Neuron (in vitro differentiated cells): ENCODE results near the gene MICAL2.

Experiments used
- H2AFZ ChIP-seq: one replicate; pipeline ENCODE4 v1.6.1; 2013; ENCODE audit warnings: low read depth, mild to moderate bottlenecking, inconsistent platforms, low read length, moderate library complexity
- H3K27me3 ChIP-seq: one replicate; pipeline ENCODE4 v1.6.1; 2013; ENCODE audit warnings: low read length; ENCODE audit not compliant: insufficient read depth
- H3K36me3 ChIP-seq: one replicate; pipeline ENCODE4 v1.6.1; 2013; ENCODE audit warnings: low read length; ENCODE audit not compliant: insufficient read depth
- H3K4me1 ChIP-seq: one replicate; pipeline ENCODE4 v1.6.1; 2013; ENCODE audit warnings: low read length; ENCODE audit not compliant: insufficient read depth
- H3K4me3 ChIP-seq: 2 replicates; pipeline ENCODE4 v1.5.1; 2013; ENCODE audit warnings: mild to moderate bottlenecking, low read length, moderate library complexity
- H3K9me3 ChIP-seq: one replicate; pipeline ENCODE4 v1.6.1; 2013; ENCODE audit warnings: low read length

MICAL2 gene

DNA sequence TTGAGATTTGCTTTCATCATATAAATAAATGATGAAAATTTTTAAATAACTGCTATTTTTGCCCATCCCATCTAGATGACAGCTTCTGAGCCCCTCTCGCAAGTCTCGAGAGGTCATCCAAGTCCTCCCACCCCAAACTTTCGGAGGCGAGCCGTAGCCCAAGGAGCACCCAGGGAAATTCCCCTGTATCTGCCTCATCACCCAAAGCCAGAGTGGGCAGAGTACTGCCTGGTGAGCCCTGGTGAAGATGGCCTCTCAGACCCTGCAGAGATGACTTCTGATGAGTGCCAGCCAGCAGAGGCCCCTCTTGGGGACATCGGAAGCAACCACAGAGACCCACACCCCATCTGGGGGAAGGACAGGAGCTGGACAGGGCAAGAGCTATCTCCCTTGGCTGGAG is 183.1 kb downstream of the MICAL2 start:
- Histone ChIP-seq H2AFZ (no peak overlapping the region), H3K9me3 (no peaks in the 10 kb centered on the region), H3K27me3 (no peaks in the 10 kb centered on the region), H3K36me3 (no peaks in the 10 kb centered on the region), H3K4me3 (no peak overlapping the region), H3K4me1 (no peaks in the 10 kb centered on the region)

DNA sequence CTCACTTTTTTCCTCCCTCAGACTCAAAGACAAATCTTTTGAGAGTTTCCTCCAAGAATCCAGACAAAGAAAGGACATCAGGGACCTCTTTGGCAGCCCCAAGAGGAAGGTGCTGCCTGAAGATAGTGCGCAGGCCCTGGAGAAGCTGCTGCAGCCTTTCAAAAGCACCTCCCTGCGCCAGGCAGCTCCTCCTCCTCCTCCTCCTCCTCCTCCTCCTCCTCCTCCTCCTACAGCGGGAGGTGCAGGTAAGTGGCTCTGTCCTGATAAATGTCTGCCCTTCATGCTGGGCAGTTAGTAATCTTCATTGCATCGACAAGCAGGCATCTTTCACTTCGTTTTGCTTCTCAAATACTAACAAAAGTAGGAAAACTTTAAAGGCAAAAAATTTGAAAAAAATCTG is 184.2 kb downstream of the MICAL2 start:
- Histone ChIP-seq H3K27me3 (no peaks in the 10 kb centered on the region), H3K9me3 (no peaks in the 10 kb centered on the region), H3K4me3 (no peak overlapping the region), H3K36me3 (no peaks in the 10 kb centered on the region), H2AFZ (no peak overlapping the region), H3K4me1 (no peaks in the 10 kb centered on the region)

DNA sequence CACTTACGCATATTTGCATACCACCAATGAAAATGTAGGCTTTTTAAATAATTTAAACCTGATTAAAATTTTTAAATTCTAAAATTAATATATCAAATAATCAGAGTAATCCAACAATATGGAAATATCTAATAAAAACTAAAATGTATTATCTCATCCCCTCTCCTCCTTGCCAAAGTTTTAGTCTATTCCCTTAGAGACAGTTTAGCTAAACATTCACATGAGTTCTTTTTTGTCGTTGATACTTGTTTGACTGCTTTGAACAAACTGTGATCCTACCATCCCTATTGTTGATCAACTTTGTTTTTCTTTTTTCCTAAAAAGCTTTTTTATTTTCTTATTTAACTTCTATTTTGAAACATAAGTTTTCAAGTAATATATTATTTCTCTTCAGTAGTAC is 185.6 kb downstream of the MICAL2 start:
- Histone ChIP-seq H3K9me3 (no peaks in the 10 kb centered on the region), H2AFZ (no peak overlapping the region), H3K27me3 (no peaks in the 10 kb centered on the region), H3K4me3 (no peak overlapping the region), H3K36me3 (no peaks in the 10 kb centered on the region), H3K4me1 (no peaks in the 10 kb centered on the region)

DNA sequence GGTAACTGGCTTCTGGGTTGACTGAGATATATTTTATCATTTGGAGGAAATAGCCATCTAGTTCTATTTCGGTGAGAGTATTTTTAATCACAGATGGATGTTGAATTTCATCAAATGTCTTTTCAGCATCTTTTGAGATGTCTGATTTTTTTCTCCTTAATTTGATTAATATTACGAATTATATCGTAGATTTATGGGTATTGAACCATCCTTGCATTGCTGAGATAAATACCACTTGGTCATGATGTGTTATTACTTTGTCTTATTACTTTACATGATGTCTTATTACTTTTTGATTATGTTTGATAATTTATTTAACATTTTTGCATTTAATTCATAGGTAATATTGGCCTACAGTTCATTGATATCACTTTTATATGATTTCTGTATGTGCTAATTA is 188.2 kb downstream of the MICAL2 start:
- no peaks in the 10 kb centered on the region for H3K9me3 ChIP-seq
- H3K4me1 ChIP-seq = no peaks in the 10 kb centered on the region
- no peaks in the 10 kb centered on the region for H3K27me3 ChIP-seq
- H3K36me3 ChIP-seq = no peaks in the 10 kb centered on the region
- H3K4me3 ChIP-seq = no peak overlapping the region
- H2AFZ ChIP-seq = no peak overlapping the region

DNA sequence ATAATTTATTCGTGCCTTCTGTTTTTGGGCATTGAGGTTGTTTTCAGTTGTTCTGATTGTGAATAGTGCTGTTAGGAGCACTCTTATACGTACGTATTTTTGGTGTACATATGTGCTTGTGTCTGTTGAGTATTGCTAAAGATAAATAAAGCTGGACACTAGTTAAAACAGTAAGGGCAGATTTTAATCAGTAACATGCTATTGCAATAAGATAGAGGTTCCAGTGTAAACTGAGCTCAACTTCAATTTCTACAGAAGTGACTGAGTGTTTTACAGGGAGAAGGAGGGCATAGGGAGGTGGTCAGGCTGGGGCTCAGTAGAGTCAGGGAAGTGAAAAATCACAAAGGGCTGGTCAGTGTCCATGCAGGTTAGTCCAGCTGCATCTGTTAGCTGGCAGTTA is 191.0 kb downstream of the MICAL2 start:
- Histone ChIP-seq H3K9me3 (no peaks in the 10 kb centered on the region), H3K27me3 (no peaks in the 10 kb centered on the region), H3K4me3 (no peak overlapping the region), H3K36me3 (no peaks in the 10 kb centered on the region), H3K4me1 (no peaks in the 10 kb centered on the region), H2AFZ (no peak overlapping the region)

DNA sequence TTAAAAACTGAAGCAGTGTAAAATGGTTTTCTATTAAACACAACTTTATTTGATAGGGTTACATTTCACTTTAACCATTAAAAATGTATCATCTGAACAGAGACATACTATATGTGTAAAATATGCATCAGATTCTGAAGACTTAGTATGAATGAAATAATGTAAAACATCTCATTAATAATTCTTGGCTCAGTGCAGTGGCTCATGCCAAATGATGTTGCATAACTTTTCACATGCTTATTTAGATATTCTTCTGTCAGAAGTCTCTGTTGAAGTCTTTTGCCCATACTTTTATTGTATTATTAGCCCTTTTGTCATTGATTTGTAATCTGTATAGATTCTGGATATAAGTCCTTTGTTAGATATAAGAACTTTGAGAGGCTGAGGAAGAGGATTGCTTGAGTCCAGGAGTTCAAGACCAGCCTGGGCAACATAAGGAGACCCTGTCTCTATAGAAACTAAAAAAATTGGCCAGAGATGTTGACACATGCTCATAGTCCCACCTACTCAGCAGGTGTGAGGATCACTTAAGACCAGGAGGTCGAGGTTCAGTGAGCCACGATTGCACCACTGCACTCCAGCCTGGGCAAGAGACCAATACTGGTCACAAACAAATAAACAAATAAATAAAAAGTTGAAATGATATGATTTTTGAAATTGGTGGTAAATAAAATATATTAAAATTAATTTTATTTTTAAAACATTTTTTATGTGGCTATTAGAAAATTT is 193.2 kb downstream of the MICAL2 start:
- Histone ChIP-seq H2AFZ (no peak overlapping the region), H3K4me1 (no peaks in the 10 kb centered on the region), H3K9me3 (no peaks in the 10 kb centered on the region), H3K36me3 (no peaks in the 10 kb centered on the region), H3K27me3 (no peaks in the 10 kb centered on the region), H3K4me3 (no peak overlapping the region)

DNA sequence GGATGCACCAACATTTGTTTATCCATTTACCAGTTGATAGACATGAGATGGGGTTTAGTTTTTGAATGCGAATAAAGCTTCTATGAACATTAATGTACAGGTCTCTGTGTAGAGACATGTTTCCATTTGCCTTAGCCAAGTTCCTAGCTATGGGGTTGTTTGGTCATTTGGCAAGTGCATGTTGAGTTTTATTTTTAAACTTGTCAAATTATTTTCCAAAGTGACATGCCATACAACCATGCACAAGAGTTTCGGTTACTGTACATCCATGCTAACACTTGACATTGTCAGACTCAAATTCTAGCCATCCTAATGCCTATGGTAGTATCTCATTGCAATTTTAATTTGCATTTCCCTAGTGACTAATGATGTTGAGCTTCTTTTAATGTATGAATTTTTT is 196.4 kb downstream of the MICAL2 start:
- Histone ChIP-seq H3K9me3 (no peaks in the 10 kb centered on the region), H3K36me3 (no peaks in the 10 kb centered on the region), H3K4me1 (no peaks in the 10 kb centered on the region), H3K4me3 (no peak overlapping the region), H3K27me3 (no peaks in the 10 kb centered on the region), H2AFZ (no peak overlapping the region)

DNA sequence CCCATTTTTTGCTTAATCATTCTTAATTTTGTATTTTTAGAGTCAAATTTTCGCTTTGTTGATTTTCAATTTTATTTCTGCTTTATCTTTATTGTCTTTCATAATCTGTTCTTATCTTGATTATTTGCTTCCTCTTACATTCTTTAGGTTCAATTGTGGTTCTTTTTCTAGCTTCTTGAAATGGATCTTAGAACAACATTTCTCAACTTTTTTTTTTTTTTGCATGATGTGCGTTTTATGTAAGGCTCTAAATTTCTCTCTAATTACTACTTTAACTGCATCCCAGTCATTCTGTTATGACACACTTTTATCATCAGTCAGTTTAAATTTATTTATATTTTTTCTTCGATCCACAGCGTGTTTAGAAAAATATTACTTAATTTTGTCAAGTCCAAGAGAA is 201.7 kb downstream of the MICAL2 start:
- no peaks in the 10 kb centered on the region for H3K9me3 ChIP-seq
- H3K36me3 ChIP-seq = no peaks in the 10 kb centered on the region
- no peaks in the 10 kb centered on the region for H3K27me3 ChIP-seq
- H2AFZ ChIP-seq = no peak overlapping the region
- H3K4me3 ChIP-seq = no peak overlapping the region
- H3K4me1 ChIP-seq = no peaks in the 10 kb centered on the region
